Smooth muscle cell (in vitro differentiated cells): ENCODE results near the gene DBT. TPM values are rescaled to one million over a fixed set of nuclear protein-coding genes. Genes with fewer than 3 reads are reported as not detected.

ENCODE experiments used
- DNase-seq: peaks from one replicate; lab custom pipeline; 2025; ENCODE audit not compliant: unreplicated experiment; lab: John Stamatoyannopoulos, UW
- H2AFZ ChIP-seq: fragments of 200-600 bp; sonication (generic); 2 replicates; pipeline ENCODE4 v1.6.0; 2016; ENCODE audit warnings: antibody characterized with exemption, low read depth, mild to moderate bottlenecking
- H3F3A ChIP-seq: fragments of 200-600 bp; sonication (generic); 2 replicates; pipeline ENCODE4 v1.6.0; 2017; ENCODE audit warnings: antibody characterized with exemption, low read depth
- H3K27ac ChIP-seq: fragments of 200-600 bp; sonication (generic); 2 replicates; pipeline ENCODE4 v1.5.1; 2016; ENCODE audit warnings: low read depth, mild to moderate bottlenecking
- H3K27me3 ChIP-seq: fragments of 200-600 bp; sonication (generic); 2 replicates; pipeline ENCODE4 v1.6.1; 2016; ENCODE audit warnings: low read depth, mild to moderate bottlenecking
- H3K36me3 ChIP-seq: fragments of 200-600 bp; sonication (generic); 2 replicates; pipeline ENCODE4 v1.5.1; 2016; ENCODE audit warnings: low read depth
- H3K4me1 ChIP-seq: fragments of 200-600 bp; sonication (generic); 2 replicates; pipeline ENCODE4 v1.5.1; 2016; ENCODE audit warnings: low read depth
- H3K4me2 ChIP-seq: fragments of 200-600 bp; sonication (generic); 2 replicates; pipeline ENCODE4 v1.6.0; 2016; ENCODE audit warnings: mild to moderate bottlenecking
- H3K4me3 ChIP-seq: fragments of 200-600 bp; sonication (generic); 2 replicates; pipeline ENCODE4 v1.5.1; 2016; ENCODE audit warnings: mild to moderate bottlenecking
- H3K79me2 ChIP-seq: fragments of 200-600 bp; sonication (generic); 2 replicates; pipeline ENCODE4 v1.6.0; 2016; ENCODE audit warnings: low read depth, mild to moderate bottlenecking
- H3K9ac ChIP-seq: fragments of 200-600 bp; sonication (generic); 2 replicates; pipeline ENCODE4 v1.6.0; 2016; ENCODE audit warnings: low read depth
- H3K9me3 ChIP-seq: fragments of 200-600 bp; sonication (generic); replicated peaks from 2 replicates; pipeline ENCODE4 v1.5.1; 2016; ENCODE audit warnings: low read depth
- H4K20me1 ChIP-seq: fragments of 200-600 bp; sonication (generic); 2 replicates; pipeline ENCODE4 v1.6.0; 2016; ENCODE audit warnings: low read depth
- WGBS: methylation state at CpG from one replicate; pipeline ENCODE4 v1.1.7; 2016; ENCODE audit warnings: low lambda C conversion rate; 5-methylcytosine and 5-hydroxymethylcytosine counted together
- polyA plus RNA-seq: library from polyadenylated mRNA; unstranded; fragments of >200 nt; fragmentation: Nextera tagmentation; extraction: Ambion mirVana; gene quantifications from 2 replicates; pipeline ENCODE4 v1.2.1, GENCODE V29; 2016
- total RNA-seq: library from RNA; depleted of rRNA; stranded (reverse); fragments of >200 nt; gene quantifications from 2 replicates; pipeline ENCODE4 v1.2.3, GENCODE V29; 2014
- TF ChIP-seq, protein P1 (sequence below): fragments of 200-600 bp; sonication (generic); IDR thresholded peaks from 2 replicates; pipeline ENCODE4 v1.5.1; 2017; ENCODE audit warnings: borderline replicate concordance, mild to moderate bottlenecking, antibody characterized with exemption; ENCODE audit not compliant: insufficient read depth, poor library complexity, severe bottlenecking

Gene DBT
- total and polyA plus RNA-seq, 2 experiments from 2014 or later, result 3.8 to 17.1 TPM

DNA sequence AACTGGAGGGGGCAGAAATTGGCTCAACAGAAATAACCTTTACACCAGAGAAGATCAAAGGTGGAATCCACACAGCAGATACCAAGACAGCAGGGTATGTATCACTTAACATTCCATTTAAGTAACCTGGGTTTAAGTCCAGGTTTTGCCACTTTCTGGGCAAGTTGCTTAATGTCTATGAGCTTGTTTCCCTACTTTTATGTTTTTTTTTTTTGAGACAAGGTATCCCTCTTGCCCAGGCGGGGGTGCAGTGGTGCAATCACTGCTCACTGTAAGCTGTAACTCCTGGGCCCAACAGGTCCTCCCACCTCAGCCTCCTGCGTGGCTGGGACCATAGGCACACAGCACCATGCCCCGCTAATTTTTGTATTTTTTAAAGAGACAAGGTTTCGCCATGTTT is 18.6 kb upstream of the DBT start:
- Histone ChIP-seq H3K27me3 (no peaks in the 10 kb centered on the region), H3K9me3 (no peaks in the 10 kb centered on the region), H3K27ac (no peak overlapping the region), H3K4me2 (no peak overlapping the region), H3K9ac (no peak overlapping the region), H3F3A (no peaks in the 10 kb centered on the region), H3K79me2 (peaks cover 67% of the 10 kb centered on the region), H4K20me1 (peaks cover 17% of the 10 kb centered on the region), H2AFZ (no peak overlapping the region), H3K4me3 (no peak overlapping the region), H3K36me3 (peaks cover 38% of the 10 kb centered on the region), H3K4me1 (peaks cover 13% of the 10 kb centered on the region)
- TF ChIP-seq, protein P1, sequence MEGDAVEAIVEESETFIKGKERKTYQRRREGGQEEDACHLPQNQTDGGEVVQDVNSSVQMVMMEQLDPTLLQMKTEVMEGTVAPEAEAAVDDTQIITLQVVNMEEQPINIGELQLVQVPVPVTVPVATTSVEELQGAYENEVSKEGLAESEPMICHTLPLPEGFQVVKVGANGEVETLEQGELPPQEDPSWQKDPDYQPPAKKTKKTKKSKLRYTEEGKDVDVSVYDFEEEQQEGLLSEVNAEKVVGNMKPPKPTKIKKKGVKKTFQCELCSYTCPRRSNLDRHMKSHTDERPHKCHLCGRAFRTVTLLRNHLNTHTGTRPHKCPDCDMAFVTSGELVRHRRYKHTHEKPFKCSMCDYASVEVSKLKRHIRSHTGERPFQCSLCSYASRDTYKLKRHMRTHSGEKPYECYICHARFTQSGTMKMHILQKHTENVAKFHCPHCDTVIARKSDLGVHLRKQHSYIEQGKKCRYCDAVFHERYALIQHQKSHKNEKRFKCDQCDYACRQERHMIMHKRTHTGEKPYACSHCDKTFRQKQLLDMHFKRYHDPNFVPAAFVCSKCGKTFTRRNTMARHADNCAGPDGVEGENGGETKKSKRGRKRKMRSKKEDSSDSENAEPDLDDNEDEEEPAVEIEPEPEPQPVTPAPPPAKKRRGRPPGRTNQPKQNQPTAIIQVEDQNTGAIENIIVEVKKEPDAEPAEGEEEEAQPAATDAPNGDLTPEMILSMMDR, result no peak
- no peak for DNase-seq
- WGBS, result 95% methylated on average over 4 of the region's 4 CpGs

DNA sequence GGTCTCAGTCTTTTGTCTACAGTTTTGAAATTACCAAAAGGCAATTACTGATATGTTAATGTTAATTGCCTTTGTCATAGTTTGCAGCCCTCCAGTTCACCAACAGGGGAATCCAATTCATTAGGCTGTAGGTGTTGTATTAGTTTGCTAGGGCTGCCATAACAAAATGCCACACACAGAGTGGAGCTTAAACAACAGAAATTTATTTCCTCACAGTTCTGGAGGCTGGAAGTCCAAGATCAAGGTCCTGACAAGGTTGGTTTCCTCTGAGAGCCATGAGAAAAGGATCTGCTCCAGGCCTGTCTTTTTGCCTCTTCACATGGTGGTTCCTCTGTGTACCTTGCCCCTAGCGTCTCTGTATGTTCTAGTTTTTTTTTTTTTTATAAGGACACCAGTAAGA is 17.6 kb upstream of the DBT start:
- H3K27me3 ChIP-seq, result no peaks in the 10 kb centered on the region
- peaks cover 13% of the 10 kb centered on the region for H3K4me1 ChIP-seq
- DNase-seq, result no peak
- peak overlapping the region; percentile 88 for H3K4me2 ChIP-seq
- H3K9me3 ChIP-seq, result no peaks in the 10 kb centered on the region
- H3F3A ChIP-seq, result no peaks in the 10 kb centered on the region
- peaks cover 14% of the 10 kb centered on the region for H4K20me1 ChIP-seq
- no peak overlapping the region for H2AFZ ChIP-seq
- H3K36me3 ChIP-seq, result peaks cover 29% of the 10 kb centered on the region
- peaks cover 59% of the 10 kb centered on the region for H3K79me2 ChIP-seq
- H3K9ac ChIP-seq, result peak overlapping the region; percentile 83
- TF ChIP-seq, protein P1, result no peak
- 91% methylated on average over 1 of the region's 1 CpG for WGBS
- peak overlapping the region; percentile 80 for H3K27ac ChIP-seq
- H3K4me3 ChIP-seq, result peak overlapping the region; percentile 92

DNA sequence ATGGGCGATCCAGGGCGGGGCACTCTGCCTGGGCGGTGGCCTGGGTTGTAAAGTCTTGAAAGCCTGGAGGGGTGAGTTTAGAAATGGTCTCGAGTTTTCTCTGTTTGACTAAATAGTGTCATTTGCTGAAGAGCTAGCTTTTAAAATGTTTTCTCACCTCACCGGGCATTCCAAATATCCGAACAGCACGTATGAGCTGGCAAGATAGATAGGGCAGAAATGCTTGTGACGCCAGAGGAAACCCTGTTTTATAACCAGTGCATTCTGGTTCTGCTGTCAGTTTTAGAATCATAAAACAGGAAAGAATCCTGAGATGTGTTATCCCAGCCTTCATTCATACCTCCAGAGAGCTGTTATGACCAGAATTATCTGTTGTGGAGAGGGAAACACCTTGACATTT is 17.1 kb upstream of the DBT start:
- peaks cover 55% of the 10 kb centered on the region for H3K79me2 ChIP-seq
- DNase-seq, result no peak

More for the DNA sequence above, 17.1 kb upstream of the DBT start:
- Histone ChIP-seq H3K27me3 (no peaks in the 10 kb centered on the region), H3K9ac (peak overlapping the region; percentile 83), H3K9me3 (no peaks in the 10 kb centered on the region), H4K20me1 (peaks cover 9% of the 10 kb centered on the region), H3K4me1 (peaks cover 13% of the 10 kb centered on the region), H3K4me2 (peak overlapping the region; percentile 88), H3K27ac (peak overlapping the region; percentile 80), H2AFZ (peak overlapping the region; percentile 98), H3K4me3 (peak overlapping the region; percentile 92), H3K36me3 (peaks cover 29% of the 10 kb centered on the region), H3F3A (no peaks in the 10 kb centered on the region)
- 3% methylated on average over 5 of the region's 8 CpGs for WGBS
- TF ChIP-seq, protein P1, result no peak
